K562 (cell line): Measurements from ENCODE around the gene LAMA5. TPM values are rescaled to one million over a fixed set of nuclear protein-coding genes. Genes with fewer than 3 reads are reported as not detected.

ENCODE experiments used
- CBFB ChIP-seq: sonication (generic); formaldehyde crosslinking; IDR thresholded peaks from 2 replicates; pipeline ENCODE4 v1.4.0; 2020; ENCODE audit warnings: mild to moderate bottlenecking, missing genetic modification reagents
- ELF2 ChIP-seq: fragments of 250-450 bp; sonication (Bioruptor Pico); IDR thresholded peaks from 2 replicates; pipeline ENCODE4 v1.5.0; 2021; ENCODE audit warnings: mild to moderate bottlenecking
- ETV6 ChIP-seq, 3 experiments: fragments of 150-350 bp in 1 of 3; sonication (generic) in 1 of 3; formaldehyde crosslinking in 1 of 3; IDR thresholded peaks; 2 replicates each; pipeline versions ENCODE4 v1.6.1 to v1.8.0; 2014 to 2022; ENCODE audit warnings: borderline replicate concordance in 2 of 3, low read depth in 2 of 3, antibody characterized with exemption in 1 of 3, low read length in 1 of 3, mild to moderate bottlenecking in 1 of 3, missing genetic modification reagents in 1 of 3
- HDAC1 ChIP-seq, 2 experiments: fragments of 450-650 bp; IDR thresholded peaks; 2 replicates each; pipeline ENCODE4 v1.6.1; 2016 to 2017; ENCODE audit warnings: inconsistent platforms in 1 of 2, mild to moderate bottlenecking in 1 of 2, moderate library complexity in 1 of 2
- HNRNPL ChIP-seq: fragments of 200-400 bp; formaldehyde crosslinking; IDR thresholded peaks from 2 replicates; pipeline ENCODE4 v1.6.1; 2017; ENCODE audit warnings: low read depth, mild to moderate bottlenecking, low read length
- MNT ChIP-seq, 2 experiments: fragments of 450-650 bp; conservative IDR thresholded peaks; 2 replicates each; pipeline ENCODE4 v1.6.1; 2017; ENCODE audit warnings: mild to moderate bottlenecking in 2 of 2, moderate library complexity in 2 of 2
- NKRF ChIP-seq: fragments of 450-650 bp; IDR thresholded peaks from 2 replicates; pipeline ENCODE4 v1.6.1; 2016; ENCODE audit warnings: borderline replicate concordance
- SMARCA5 ChIP-seq: fragments of 450-650 bp; IDR thresholded peaks from 2 replicates; pipeline ENCODE4 v1.6.1; 2016
- SMARCE1 ChIP-seq: fragments of 450-650 bp; IDR thresholded peaks from 2 replicates; pipeline ENCODE4 v1.7.1; 2016; ENCODE audit warnings: mild to moderate bottlenecking
- SP2 ChIP-seq: IDR thresholded peaks from 2 replicates; pipeline ENCODE4 v1.6.1; 2011; ENCODE audit warnings: mild to moderate bottlenecking, low read depth, low read length, moderate library complexity; ENCODE audit not compliant: poor library complexity, severe bottlenecking; ENCODE audit errors: extremely low read depth
- XRCC3 ChIP-seq: fragments of 450-650 bp; IDR thresholded peaks from 2 replicates; pipeline ENCODE4 v1.6.1; 2017; ENCODE audit warnings: mild to moderate bottlenecking, moderate library complexity
- ZNF134 ChIP-seq: fragments of 250-450 bp; sonication (Bioruptor Pico); conservative IDR thresholded peaks from 2 replicates; pipeline ENCODE4 v1.4.0; 2020
- ZNF212 ChIP-seq: fragments of 450-650 bp; formaldehyde crosslinking; IDR thresholded peaks from 2 replicates; pipeline ENCODE4 v1.4.0; 2020; ENCODE audit warnings: mild to moderate bottlenecking
- ZNF354B ChIP-seq: fragments of 250-450 bp; sonication (Bioruptor Pico); IDR thresholded peaks from 2 replicates; pipeline ENCODE4 v1.4.0; 2020
- ZNF780A ChIP-seq: fragments of 250-450 bp; sonication (Bioruptor Pico); IDR thresholded peaks from 2 replicates; pipeline ENCODE4 v1.5.0; 2021; ENCODE audit warnings: mild to moderate bottlenecking
- polyA plus RNA-seq, 8 experiments: library from polyadenylated mRNA; depleted of rRNA in 4 of 8; stranded (reverse) in 5 of 8; unstranded in 3 of 8; fragments of >200 nt; fragmentation: Nextera tagmentation in 2 of 8; fragmentation: Illumina TruSeq in 1 of 8; extraction: Ambion mirVana in 2 of 8; extraction: Trizol in 1 of 8; gene quantifications; 2 replicates each; pipeline versions ENCODE4 v1.2.1 to v1.2.3, GENCODE V29; 2011 to 2014; ENCODE audit warnings: inconsistent platforms in 1 of 8, missing spikeins in 1 of 8
- total RNA-seq, 7 experiments: library from RNA; depleted of rRNA in 6 of 7; stranded (reverse); fragments of >200 nt in 6 of 7; fragmentation: Illumina TruSeq in 2 of 7; extraction: Trizol in 2 of 7; gene quantifications; 2 replicates each; pipeline versions ENCODE4 v1.2.1 to v1.2.3, GENCODE V29; 2011 to 2021; ENCODE audit warnings: low replicate concordance in 1 of 7
- TF ChIP-seq, protein P1 (sequence below): IDR thresholded peaks from 2 replicates; pipeline ENCODE4 v1.6.1; 2012; ENCODE audit warnings: low read depth, low read length, improper control_type of control experiment, borderline replicate concordance
- TF ChIP-seq, protein P2 (sequence below), 2 experiments: IDR thresholded peaks; 2 replicates each; pipeline ENCODE4 v1.6.1; 2011; ENCODE audit warnings: borderline replicate concordance in 1 of 2, control low read depth in 1 of 2, low read depth in 1 of 2, low read length in 1 of 2, mild to moderate bottlenecking in 1 of 2, mixed read lengths in 1 of 2, moderate library complexity in 1 of 2; ENCODE audit not compliant: insufficient read depth in 1 of 2, insufficient read length in 1 of 2, poor library complexity in 1 of 2, severe bottlenecking in 1 of 2; ENCODE audit errors: extremely low read depth in 1 of 2
- TF ChIP-seq, protein P3 (sequence below): fragments of 250-450 bp; sonication (Bioruptor Pico); IDR thresholded peaks from 2 replicates; pipeline ENCODE4 v1.8.0; 2022; ENCODE audit warnings: inconsistent platforms

LAMA5 gene
- total and polyA plus RNA-seq, 9 of the 15 experiments (the other 6 are each of a cell fraction or from before 2014, with no cell fraction given): 0.31 to 101 (median 7.8) TPM

DNA sequence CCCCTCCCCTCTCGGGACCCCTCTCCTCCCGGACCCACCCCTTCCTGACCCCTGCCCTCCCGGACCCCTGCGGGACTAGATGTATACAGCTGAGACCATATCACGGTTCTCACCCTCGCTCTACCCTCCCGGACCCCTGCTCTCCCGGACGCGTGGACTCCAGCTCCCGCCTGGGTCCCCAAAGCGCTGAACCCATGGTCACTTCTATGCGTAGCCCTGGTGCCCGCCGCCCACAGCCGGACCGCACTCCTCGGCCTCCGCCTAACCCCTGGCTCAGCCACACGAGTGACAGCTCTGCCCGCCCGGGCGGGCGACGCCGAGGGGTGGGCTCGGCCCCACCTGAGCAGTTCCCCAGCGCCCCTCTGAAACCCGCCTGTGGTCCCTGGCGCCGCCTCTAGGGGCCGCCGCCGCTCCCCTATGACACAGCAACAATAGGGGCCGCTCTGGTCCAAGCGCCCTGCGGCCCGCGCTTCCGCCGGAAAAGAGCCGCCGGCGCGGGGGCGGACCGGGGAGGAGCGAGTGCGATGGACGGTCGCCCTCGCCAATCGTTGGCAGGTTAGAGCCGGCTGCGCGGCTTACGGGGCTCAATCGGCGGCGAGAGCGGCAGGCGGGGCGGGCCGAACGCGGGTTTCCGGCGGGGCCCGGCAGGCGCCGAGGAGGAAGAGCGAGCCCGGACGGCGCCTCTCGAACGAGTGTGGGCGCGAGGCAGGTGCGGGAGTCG lies 64.6 kb downstream of the LAMA5 start, which contains the start of gene ADRM1 (continued):
- TF ChIP-seq ETV6 (IDR thresholded peaks at IDR 0.05; ENCODE audit: borderline replicate concordance in 1 of 2, low read depth in 2 of 2, low read length in 1 of 2) (no peak), ETV6 (CRISPR knock-in tag; IDR thresholded peaks at IDR 0.05; ENCODE audit: borderline replicate concordance) (no peak), XRCC3 (no peak), NKRF (peak; percentile 64; the same call in 1 of the 2 replicates), ZNF212 (no peak), HDAC1 (IDR thresholded peaks at IDR 0.05) (peak in 1 of 2 experiments; percentile 73; a peak in 2 of 4 replicates), ZNF134 (CRISPR knock-in tag) (no peak), SP2 (peak; percentile 90), HNRNPL (peak; percentile 62; the same call in 1 of the 2 replicates), ELF2 (CRISPR knock-in tag) (peak; percentile 51; the same call in 1 of the 2 replicates), SMARCE1 (no peak), ZNF354B (no peak), CBFB (CRISPR knock-in tag) (no peak), MNT (conservative IDR thresholded peaks at IDR 0.05) (peak; percentile 54 to 83), SMARCA5 (no peak), ZNF780A (CRISPR knock-in tag) (no peak)
- TF ChIP-seq, protein P1, sequence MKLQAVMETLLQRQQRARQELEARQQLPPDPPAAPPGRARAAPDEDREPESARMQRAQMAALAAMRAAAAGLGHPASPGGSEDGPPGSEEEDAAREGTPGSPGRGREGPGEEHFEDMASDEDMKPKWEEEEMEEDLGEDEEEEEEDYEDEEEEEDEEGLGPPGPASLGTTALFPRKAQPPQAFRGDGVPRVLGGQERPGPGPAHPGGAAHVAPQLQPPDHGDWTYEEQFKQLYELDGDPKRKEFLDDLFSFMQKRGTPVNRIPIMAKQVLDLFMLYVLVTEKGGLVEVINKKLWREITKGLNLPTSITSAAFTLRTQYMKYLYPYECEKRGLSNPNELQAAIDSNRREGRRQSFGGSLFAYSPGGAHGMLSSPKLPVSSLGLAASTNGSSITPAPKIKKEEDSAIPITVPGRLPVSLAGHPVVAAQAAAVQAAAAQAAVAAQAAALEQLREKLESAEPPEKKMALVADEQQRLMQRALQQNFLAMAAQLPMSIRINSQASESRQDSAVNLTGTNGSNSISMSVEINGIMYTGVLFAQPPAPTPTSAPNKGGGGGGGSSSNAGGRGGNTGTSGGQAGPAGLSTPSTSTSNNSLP: no peak
- TF ChIP-seq, protein P2, sequence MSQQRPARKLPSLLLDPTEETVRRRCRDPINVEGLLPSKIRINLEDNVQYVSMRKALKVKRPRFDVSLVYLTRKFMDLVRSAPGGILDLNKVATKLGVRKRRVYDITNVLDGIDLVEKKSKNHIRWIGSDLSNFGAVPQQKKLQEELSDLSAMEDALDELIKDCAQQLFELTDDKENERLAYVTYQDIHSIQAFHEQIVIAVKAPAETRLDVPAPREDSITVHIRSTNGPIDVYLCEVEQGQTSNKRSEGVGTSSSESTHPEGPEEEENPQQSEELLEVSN (IDR thresholded peaks at IDR 0.05; ENCODE audit: borderline replicate concordance in 1 of 2, extremely low read depth in 1 of 2, insufficient read depth in 1 of 2, insufficient read length in 1 of 2, low read depth in 1 of 2, low read length in 1 of 2, poor library complexity in 1 of 2, severe bottlenecking in 1 of 2): peak in 1 of 2 experiments; percentile 53
- TF ChIP-seq, protein P3, sequence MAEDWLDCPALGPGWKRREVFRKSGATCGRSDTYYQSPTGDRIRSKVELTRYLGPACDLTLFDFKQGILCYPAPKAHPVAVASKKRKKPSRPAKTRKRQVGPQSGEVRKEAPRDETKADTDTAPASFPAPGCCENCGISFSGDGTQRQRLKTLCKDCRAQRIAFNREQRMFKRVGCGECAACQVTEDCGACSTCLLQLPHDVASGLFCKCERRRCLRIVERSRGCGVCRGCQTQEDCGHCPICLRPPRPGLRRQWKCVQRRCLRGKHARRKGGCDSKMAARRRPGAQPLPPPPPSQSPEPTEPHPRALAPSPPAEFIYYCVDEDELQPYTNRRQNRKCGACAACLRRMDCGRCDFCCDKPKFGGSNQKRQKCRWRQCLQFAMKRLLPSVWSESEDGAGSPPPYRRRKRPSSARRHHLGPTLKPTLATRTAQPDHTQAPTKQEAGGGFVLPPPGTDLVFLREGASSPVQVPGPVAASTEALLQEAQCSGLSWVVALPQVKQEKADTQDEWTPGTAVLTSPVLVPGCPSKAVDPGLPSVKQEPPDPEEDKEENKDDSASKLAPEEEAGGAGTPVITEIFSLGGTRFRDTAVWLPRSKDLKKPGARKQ (CRISPR knock-in tag): no peak
